Chondrocyte (in vitro differentiated cells): ENCODE data around the gene AHNAK2. TPM values are rescaled to one million over a fixed set of nuclear protein-coding genes. Genes with fewer than 3 reads are reported as not detected.

Experiments
- DNase-seq: peaks from one replicate; pipeline ENCODE4 v3.0.0; 2021; ENCODE audit warnings: mixed read lengths, low spot score
- H3K27ac Mint-ChIP-seq: one replicate; pipeline ENCODE4 v1.8.0; 2021; ENCODE audit warnings: mild to moderate bottlenecking, moderate library complexity, mixed read lengths; ENCODE audit not compliant: unreplicated experiment
- H3K27me3 Mint-ChIP-seq: 2 replicates; pipeline ENCODE4 v1.8.0; 2021; ENCODE audit warnings: low read depth, mixed read lengths
- H3K36me3 Mint-ChIP-seq: 2 replicates; pipeline ENCODE4 v1.8.0; 2021; ENCODE audit warnings: low read depth, mixed read lengths
- H3K4me1 Mint-ChIP-seq: 2 replicates; pipeline ENCODE4 v1.8.0; 2021; ENCODE audit warnings: low read depth, mild to moderate bottlenecking, mixed read lengths
- H3K4me3 Mint-ChIP-seq: one replicate; pipeline ENCODE4 v1.8.0; 2021; ENCODE audit warnings: mild to moderate bottlenecking, moderate library complexity, mixed read lengths; ENCODE audit not compliant: unreplicated experiment
- H3K9me3 Mint-ChIP-seq: 2 replicates; pipeline ENCODE4 v1.8.0; 2021; ENCODE audit warnings: low read depth, mixed read lengths
- total RNA-seq: library from RNA; stranded (reverse); gene quantifications from 3 replicates; pipeline ENCODE4 v1.2.1, GENCODE V29; 2021
- TF ChIP-seq, protein P1 (sequence below): fragments of 200-600 bp; sonication (generic); IDR thresholded peaks from 2 replicates; pipeline ENCODE4 v1.5.0; 2021; ENCODE audit warnings: antibody characterized with exemption, mild to moderate bottlenecking, moderate library complexity

AHNAK2 gene
- total RNA-seq, 1 donor from 2014 or later, result 271 TPM

DNA sequence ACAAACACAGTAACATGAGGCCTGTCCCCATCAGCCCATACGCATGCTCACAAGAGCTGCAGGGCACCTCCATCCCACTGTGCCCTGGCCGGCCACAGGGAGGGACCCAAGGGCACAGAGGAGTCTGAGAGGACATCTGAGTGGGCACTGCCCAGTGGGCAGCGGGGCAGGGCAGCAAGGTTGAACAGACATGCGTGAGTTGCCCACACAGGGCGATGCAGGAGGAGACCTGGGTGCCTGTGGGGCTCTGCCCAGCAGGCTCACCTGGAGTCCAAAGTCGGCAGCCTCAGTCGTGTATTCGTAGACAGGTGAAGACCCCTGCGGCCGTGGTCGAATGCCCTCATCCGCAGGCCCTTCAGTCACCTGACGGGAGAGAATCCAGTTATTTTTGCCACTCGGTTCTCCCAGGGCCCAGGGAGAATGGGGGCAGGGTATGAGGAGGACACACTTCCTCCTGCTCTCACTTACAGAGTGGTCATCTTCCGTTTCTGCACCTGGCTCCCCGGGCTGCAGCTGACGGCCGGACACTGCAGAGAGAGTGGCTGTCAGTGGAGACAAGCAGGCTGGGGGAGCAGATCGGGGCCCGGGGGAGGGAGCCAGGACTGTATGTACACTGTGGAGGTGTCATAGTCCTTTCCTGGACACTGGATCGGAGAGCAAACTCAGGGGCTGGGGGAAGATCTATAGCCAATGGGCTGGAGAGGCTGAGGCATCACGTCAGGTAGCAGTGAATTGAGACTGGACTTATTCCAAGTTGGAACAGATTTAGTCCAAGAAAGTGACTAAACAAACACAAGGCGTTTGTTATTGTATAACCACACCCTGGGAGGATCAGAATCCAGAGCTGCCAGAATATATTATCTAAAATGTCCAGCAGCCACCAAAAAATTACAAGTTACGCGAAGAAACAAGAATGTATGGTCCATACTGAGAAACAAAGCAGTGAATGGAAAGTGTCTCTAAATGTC lies 20.7 kb downstream of the AHNAK2 start:
- Mint-ChIP-seq H3K4me1 (peaks cover 27% of the 10 kb centered on the region), H3K4me3 (no peak overlapping the region), H3K9me3 (no peaks in the 10 kb centered on the region), H3K36me3 (peaks cover 51% of the 10 kb centered on the region), H3K27me3 (no peaks in the 10 kb centered on the region), H3K27ac (peak overlapping the region; percentile 53)
- no peak for DNase-seq
- TF ChIP-seq, protein P1, sequence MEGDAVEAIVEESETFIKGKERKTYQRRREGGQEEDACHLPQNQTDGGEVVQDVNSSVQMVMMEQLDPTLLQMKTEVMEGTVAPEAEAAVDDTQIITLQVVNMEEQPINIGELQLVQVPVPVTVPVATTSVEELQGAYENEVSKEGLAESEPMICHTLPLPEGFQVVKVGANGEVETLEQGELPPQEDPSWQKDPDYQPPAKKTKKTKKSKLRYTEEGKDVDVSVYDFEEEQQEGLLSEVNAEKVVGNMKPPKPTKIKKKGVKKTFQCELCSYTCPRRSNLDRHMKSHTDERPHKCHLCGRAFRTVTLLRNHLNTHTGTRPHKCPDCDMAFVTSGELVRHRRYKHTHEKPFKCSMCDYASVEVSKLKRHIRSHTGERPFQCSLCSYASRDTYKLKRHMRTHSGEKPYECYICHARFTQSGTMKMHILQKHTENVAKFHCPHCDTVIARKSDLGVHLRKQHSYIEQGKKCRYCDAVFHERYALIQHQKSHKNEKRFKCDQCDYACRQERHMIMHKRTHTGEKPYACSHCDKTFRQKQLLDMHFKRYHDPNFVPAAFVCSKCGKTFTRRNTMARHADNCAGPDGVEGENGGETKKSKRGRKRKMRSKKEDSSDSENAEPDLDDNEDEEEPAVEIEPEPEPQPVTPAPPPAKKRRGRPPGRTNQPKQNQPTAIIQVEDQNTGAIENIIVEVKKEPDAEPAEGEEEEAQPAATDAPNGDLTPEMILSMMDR, result no peak

DNA sequence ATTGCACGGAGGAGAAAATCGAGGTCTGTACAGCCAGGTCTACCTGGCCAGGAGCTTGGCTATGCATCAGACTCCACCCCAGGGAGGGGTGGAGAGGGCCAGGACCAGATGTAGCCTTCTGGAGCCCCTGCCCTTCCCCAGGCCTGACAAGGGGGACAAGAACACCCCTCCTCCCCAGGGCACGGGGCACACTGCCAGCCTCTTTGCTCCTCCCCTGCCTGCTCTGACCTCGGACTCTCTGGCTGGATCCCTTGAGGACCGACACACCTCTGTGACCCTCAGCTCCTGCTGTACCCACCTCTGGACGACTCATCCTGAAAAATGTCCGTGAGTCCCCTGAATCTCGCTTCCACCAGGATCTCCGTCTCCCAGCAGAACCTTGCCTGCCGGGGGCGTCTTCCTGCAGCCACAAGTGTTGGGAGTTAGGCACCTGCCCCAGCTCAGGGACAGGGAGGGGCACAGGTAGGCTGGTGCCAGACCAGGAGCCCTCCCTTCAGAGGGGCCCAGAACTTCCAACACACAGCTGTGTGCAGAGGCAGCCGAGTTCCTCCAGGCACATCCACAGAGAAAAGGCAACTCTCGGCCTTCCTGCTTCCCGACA lies 21.8 kb downstream of the AHNAK2 start:
- H3K36me3 Mint-ChIP-seq, result peaks cover 49% of the 10 kb centered on the region
- DNase-seq, result no peak
- H3K4me3 Mint-ChIP-seq, result no peak overlapping the region
- TF ChIP-seq, protein P1, result no peak
- no peak overlapping the region for H3K27ac Mint-ChIP-seq
- H3K9me3 Mint-ChIP-seq, result no peaks in the 10 kb centered on the region
- H3K4me1 Mint-ChIP-seq, result peaks cover 23% of the 10 kb centered on the region
- H3K27me3 Mint-ChIP-seq, result no peaks in the 10 kb centered on the region

DNA sequence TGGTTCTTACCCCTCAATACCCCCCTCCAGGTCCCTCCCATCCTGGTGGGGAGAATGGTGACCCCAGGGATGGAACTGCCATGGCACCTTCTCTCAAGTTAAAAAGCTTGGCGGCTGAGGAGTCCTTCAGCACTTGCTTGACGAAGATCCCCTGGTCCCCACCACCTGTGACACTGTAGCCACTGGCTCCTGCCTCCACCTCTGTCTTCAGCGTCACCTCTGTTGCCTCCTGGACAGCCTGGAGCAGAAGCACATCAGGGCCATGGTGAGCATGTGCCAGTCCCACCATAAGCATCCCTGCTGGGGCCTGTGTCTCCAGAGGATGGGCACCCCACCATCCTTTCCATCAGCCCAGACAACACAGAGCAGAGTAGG lies 22.8 kb downstream of the AHNAK2 start:
- Mint-ChIP-seq H3K36me3 (peaks cover 48% of the 10 kb centered on the region), H3K4me1 (peaks cover 21% of the 10 kb centered on the region), H3K27me3 (no peaks in the 10 kb centered on the region), H3K9me3 (no peaks in the 10 kb centered on the region), H3K4me3 (no peak overlapping the region), H3K27ac (no peak overlapping the region)
- no peak for DNase-seq
- TF ChIP-seq, protein P1, result no peak

DNA sequence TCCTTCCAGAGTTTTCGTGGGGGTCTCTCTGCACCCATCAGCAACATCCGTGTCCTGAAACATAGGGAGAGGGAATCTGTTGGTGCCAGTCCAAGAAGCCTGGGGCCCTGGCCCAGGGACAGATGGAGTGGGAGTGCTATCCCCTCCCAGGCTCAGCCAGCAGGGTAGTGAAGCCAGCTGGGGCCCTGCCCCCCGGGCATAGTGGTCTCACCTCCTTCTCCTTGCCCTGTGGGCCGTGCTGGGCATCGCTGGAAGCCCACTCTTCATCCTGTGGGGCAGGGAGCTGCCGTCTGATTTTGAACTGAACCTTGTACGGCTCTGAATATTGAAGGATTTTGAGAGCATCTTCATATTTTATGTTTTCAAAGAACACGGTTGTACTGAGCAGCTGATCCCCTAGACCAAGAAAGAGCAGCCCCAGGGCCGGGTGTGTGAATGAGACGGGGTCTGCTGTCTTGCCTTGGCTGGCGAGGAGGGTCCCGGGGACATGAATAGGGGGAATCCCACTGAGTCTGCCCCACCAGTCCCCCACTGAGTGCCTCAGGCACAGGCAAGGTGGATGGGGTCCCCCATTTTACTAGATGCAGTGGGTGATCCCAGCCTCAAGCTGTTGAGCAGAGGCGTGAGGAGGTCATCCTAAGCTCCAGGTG lies 23.3 kb downstream of the AHNAK2 start:
- H3K4me1 Mint-ChIP-seq, result peaks cover 19% of the 10 kb centered on the region
- peak; percentile 78 for DNase-seq
- no peaks in the 10 kb centered on the region for H3K27me3 Mint-ChIP-seq
- H3K36me3 Mint-ChIP-seq, result peaks cover 47% of the 10 kb centered on the region
- no peaks in the 10 kb centered on the region for H3K9me3 Mint-ChIP-seq
- no peak overlapping the region for H3K27ac Mint-ChIP-seq
- H3K4me3 Mint-ChIP-seq, result no peak overlapping the region
- TF ChIP-seq, protein P1, result no peak
